Panc1 (cell line): ENCODE results near the gene CA5A.

ENCODE experiments used
- POLR2AphosphoS5 ChIP-seq: IDR thresholded peaks from 2 replicates; pipeline ENCODE4 v1.6.1; 2012; ENCODE audit warnings: mild to moderate bottlenecking, low read depth, low read length, moderate library complexity
- SIN3A ChIP-seq: IDR thresholded peaks from 2 replicates; pipeline ENCODE4 v1.6.1; 2012; ENCODE audit warnings: low read depth, mild to moderate bottlenecking, low read length, moderate library complexity, borderline replicate concordance; ENCODE audit not compliant: insufficient read depth
- TF ChIP-seq, protein P1 (sequence below): fragments of 450-650 bp; IDR thresholded peaks from 2 replicates; pipeline ENCODE4 v1.5.1; 2017; ENCODE audit warnings: mild to moderate bottlenecking

DNA sequence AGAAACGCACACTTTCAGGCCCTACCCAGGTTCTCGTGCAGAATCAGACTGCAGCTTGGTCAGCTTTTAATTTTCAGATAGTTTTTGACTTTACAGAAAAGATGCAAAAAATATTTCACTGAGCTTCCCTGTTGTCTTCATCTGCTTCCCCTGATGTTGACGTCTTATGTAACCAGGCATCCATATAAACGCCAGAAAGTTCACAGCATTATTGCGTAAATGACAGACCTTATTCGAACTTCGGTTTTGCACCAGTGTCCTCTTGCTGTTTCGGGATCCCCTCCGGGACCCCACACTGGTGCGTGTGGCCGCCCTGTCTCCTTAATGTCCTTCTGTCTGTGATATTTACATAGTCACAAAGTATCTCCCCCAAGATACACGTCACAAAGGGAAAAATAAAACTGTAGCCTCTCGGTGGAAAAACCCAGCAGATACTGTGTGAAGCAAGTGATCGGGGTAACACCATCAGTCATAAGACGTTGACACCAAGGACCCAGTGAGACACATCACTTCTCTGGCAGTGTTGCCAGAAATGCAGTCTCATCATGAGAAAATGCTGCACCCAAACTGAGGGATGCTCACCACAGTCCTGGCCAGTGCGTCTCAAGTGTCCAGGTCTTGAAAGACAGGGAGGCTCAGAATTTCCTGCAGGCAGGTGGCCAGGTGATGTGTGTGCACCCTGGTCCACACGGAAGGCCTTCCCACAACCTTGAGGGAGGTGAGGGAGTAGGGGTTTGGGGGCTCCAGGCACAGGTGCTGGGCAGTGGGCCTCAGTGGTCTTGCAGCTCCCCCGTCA is 19.2 kb upstream of the CA5A start:
- TF ChIP-seq, protein P1, sequence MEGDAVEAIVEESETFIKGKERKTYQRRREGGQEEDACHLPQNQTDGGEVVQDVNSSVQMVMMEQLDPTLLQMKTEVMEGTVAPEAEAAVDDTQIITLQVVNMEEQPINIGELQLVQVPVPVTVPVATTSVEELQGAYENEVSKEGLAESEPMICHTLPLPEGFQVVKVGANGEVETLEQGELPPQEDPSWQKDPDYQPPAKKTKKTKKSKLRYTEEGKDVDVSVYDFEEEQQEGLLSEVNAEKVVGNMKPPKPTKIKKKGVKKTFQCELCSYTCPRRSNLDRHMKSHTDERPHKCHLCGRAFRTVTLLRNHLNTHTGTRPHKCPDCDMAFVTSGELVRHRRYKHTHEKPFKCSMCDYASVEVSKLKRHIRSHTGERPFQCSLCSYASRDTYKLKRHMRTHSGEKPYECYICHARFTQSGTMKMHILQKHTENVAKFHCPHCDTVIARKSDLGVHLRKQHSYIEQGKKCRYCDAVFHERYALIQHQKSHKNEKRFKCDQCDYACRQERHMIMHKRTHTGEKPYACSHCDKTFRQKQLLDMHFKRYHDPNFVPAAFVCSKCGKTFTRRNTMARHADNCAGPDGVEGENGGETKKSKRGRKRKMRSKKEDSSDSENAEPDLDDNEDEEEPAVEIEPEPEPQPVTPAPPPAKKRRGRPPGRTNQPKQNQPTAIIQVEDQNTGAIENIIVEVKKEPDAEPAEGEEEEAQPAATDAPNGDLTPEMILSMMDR, result no peak
- TF ChIP-seq POLR2AphosphoS5 (no peak), SIN3A (no peak)
